DOHH2 (cell line): ENCODE results near the gene LINGO1.

Source experiments
- CTCF ChIP-seq: fragments of 200-600 bp; sonication (generic); IDR thresholded peaks from one replicate; pipeline ENCODE4 v1.5.1; 2014; ENCODE audit warnings: antibody characterized with exemption, mild to moderate bottlenecking, low read depth, low read length; ENCODE audit not compliant: poor library complexity, severe bottlenecking
- EZH2phosphoT487 ChIP-seq: fragments of 200-600 bp; sonication (generic); IDR thresholded peaks from 2 replicates; pipeline ENCODE4 v1.6.1; 2017; ENCODE audit warnings: borderline replicate concordance, mild to moderate bottlenecking, antibody characterized with exemption, low read length, moderate library complexity, mixed read lengths

GRCh38 chr15:77620960-77621647 lies 11.6 kb downstream of the LINGO1 start:
- TF ChIP-seq CTCF (no peak), EZH2phosphoT487 (no peak)
